Skeletal muscle cell (primary cell): Measurements from ENCODE around the gene DNAJC19.

Experiments used
- DNase-seq: peaks from one replicate; pipeline ENCODE4 v3.0.0-alpha.2; 2010; ENCODE audit warnings: low read depth
- H3K4me3 ChIP-seq: 2 replicates; pipeline ENCODE4 v1.5.1; 2011; ENCODE audit warnings: low read depth, mild to moderate bottlenecking, control low read depth, low read length, moderate library complexity

DNAJC19 gene

DNA sequence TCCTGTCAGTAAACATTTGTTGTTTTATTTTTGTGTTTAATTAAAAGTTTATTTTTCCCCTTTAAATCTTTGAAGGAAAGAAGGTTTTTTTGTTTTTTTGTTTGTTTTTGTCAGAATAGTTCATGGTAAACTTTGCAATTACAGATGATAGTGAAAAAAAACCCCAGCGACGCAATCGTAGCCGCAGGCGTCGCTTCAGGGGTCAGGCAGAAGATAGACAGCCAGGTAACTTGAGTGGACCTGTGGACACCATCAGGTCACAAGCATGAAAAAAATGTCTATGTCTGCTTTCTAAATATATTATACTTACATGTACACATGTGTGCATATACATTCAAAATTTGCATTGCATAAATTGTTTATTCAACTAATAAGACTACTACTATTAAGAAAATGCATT lies 18.6 kb downstream of the DNAJC19 start:
- DNase-seq: no peak
- H3K4me3 ChIP-seq: no peak overlapping the region

DNA sequence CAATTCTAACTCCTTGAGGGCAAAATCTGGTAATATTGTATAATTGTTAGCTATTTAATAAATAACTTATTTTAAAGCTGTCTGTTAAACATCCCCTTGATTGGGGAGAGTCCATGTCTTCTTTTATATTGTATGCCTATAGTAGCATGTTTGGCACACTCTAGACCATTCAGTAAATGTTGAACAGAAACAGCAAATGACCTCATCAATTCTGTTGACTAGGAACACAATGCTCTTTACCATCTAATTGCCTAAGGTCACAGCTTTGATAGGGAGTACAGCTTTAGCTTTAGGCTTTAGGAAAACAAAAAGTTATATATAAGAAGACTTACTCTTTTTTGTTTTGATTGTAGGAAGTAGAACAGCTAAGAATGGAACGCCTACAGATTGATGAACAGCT lies 27.0 kb downstream of the DNAJC19 start:
- H3K4me3 ChIP-seq: no peak overlapping the region
- no peak for DNase-seq

DNA sequence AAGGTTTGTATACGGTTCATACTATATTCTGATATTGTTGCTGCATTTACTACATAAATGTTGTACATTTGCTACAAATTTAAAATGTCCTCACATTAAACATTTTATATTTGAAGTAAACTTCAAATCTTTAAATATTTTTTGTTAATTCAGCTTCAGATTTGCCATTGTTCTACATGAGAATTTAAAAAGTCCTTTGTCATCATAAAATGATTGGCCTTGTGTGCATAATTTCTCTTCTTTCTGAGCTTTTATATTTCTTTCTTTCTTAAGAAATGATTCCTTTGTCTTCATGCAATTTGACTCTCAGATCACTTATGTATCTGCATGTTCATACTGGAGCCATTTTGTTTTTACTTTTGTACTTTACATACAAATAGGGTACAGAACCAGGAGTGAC lies 28.0 kb downstream of the DNAJC19 start:
- H3K4me3 ChIP-seq: no peak overlapping the region
- no peak for DNase-seq

DNA sequence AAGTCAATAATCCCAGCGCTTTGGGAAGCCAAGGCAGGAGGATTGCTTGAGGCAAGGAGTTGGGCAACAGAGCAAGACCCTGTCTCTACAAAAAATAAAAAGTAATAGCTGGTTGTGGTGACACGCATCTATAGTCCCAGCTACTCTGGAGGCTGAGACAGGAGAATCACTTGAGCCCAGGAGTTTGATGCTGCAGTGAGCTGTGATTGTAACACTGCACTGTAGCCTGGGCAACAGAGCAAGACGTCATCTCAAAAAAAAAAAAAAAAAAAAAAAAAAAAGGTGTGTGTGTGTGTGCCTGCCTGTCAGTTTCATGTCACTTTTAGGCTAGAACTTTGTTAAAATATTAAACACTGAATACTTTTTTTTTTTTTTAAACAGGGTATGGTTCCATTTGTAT lies 28.4 kb downstream of the DNAJC19 start:
- no peak for DNase-seq
- H3K4me3 ChIP-seq: no peak overlapping the region

DNA sequence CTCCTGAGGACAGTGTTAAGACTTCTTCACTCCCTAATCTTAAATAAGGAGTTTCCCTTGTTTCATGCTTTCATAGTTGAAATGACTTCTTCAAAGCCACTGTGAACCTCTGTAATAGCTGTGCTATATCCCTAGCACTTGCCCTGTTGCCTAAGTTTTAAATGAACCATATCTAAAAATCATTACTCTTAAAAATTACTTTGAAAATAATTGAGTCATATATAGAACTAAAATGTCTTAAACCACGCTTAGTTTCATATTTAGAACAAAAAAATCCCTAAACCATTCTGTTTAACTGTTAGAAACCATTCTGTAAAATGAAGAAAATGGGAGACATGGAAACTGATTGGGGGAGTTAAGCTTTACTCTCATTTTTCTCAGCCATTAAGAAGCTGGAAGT lies 29.8 kb downstream of the DNAJC19 start:
- no peak for DNase-seq
- no peak overlapping the region for H3K4me3 ChIP-seq

DNA sequence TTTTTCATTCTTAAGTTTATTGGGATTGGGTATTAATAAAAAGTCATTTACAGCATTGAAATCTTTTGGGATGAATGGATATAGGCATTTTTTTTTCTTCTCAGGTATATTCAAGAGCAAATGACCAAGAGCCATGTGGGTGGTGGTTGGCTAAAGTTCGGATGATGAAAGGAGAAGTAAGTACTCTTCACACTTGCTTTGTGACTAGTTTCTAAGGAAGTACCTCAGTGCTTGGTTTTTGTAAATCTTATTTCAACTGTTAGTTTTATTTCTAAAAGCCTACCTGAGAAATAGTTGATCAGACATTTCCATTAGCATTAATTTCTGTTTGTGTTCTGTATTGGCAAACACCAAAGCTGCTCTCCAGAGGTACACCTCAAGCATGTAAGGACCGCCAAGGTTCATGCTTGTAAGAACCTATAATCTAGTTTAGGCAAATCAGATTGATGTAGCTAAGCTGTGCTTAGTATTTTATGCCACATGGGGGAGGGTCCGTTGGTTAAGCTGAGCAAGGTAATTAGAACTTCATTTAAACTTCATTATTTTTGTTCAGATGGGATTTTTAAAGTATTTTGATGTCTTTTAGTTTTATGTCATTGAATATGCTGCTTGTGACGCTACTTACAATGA lies 41.7 kb downstream of the DNAJC19 start:
- DNase-seq: no peak
- no peak overlapping the region for H3K4me3 ChIP-seq

DNA sequence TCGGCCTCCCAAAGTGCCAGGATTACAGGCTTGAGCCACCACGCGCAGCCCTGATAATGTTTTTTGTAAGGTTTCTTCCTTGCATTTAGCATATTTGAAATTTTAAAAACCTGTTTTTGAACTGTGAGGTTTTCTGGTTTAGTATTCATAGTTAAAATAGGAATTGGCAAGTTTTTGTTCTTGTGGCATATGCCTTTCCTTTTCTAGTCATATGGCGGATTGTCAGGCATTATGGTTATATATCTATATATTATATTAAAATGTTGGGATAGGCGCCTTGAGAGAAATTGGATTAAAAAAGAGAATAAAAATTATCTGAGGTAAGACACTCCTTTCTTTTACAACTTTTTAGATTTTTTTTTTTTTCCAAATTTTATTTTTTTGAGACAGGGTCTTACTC lies 48.7 kb downstream of the DNAJC19 start:
- no peak for DNase-seq

DNA sequence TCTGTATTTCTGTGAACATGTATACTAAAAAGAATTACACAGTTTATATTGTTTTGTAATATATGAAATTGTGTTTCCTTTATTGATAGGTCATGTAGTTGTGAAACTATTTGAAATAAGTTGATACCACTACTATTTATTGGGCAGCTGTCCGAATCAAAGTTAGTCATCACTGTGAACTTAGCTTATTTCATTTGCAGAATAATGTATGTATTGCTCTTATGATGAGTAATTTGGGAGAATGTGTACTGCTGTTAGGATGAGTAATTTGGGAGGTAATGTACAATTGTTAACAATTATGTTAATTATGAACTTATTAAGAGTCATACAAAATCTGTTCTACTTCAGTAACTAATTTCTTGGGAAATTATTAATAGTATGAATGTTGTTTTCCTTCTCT lies 54.9 kb downstream of the DNAJC19 start:
- no peak for DNase-seq
- no peak overlapping the region for H3K4me3 ChIP-seq

More for the DNA sequence above, 48.7 kb downstream of the DNAJC19 start:
- no peak overlapping the region for H3K4me3 ChIP-seq
